WI38 (cell line): ENCODE measurements around the gene CEBPE.
"Not testable (repeated sequence)": the region's sequence is repeated elsewhere in the genome, so short reads cannot be mapped to it uniquely, and the experiment has no call there.

Experiments
- H3K4me3 ChIP-seq: 2 replicates; pipeline ENCODE4 v1.5.1; 2011; ENCODE audit warnings: low read depth, mild to moderate bottlenecking, control low read depth, low read length
- TF ChIP-seq, protein P1 (sequence below): IDR thresholded peaks from 2 replicates; pipeline ENCODE4 v1.5.1; 2012; ENCODE audit warnings: low read depth, mild to moderate bottlenecking, control low read depth, low read length

The CEBPE gene

DNA sequence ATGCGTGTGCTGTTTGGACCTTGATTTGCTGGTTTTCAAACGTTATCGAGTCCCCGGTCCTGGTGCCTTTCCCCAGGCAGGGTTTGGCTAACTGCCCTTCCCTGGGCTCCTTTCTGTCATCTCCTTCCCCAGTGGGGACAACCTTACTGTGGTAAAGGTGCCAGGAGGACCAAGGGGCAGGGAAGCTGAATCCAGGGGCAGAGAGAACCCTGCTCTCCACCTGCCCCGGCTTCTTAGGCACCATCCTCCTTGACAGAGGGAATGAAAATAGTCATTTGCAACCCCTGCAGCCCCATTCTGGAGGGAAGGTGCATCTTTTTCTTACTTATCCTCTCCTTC lies 5.0 kb downstream of the CEBPE start:
- TF ChIP-seq, protein P1, sequence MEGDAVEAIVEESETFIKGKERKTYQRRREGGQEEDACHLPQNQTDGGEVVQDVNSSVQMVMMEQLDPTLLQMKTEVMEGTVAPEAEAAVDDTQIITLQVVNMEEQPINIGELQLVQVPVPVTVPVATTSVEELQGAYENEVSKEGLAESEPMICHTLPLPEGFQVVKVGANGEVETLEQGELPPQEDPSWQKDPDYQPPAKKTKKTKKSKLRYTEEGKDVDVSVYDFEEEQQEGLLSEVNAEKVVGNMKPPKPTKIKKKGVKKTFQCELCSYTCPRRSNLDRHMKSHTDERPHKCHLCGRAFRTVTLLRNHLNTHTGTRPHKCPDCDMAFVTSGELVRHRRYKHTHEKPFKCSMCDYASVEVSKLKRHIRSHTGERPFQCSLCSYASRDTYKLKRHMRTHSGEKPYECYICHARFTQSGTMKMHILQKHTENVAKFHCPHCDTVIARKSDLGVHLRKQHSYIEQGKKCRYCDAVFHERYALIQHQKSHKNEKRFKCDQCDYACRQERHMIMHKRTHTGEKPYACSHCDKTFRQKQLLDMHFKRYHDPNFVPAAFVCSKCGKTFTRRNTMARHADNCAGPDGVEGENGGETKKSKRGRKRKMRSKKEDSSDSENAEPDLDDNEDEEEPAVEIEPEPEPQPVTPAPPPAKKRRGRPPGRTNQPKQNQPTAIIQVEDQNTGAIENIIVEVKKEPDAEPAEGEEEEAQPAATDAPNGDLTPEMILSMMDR = no peak
- no peak overlapping the region for H3K4me3 ChIP-seq

DNA sequence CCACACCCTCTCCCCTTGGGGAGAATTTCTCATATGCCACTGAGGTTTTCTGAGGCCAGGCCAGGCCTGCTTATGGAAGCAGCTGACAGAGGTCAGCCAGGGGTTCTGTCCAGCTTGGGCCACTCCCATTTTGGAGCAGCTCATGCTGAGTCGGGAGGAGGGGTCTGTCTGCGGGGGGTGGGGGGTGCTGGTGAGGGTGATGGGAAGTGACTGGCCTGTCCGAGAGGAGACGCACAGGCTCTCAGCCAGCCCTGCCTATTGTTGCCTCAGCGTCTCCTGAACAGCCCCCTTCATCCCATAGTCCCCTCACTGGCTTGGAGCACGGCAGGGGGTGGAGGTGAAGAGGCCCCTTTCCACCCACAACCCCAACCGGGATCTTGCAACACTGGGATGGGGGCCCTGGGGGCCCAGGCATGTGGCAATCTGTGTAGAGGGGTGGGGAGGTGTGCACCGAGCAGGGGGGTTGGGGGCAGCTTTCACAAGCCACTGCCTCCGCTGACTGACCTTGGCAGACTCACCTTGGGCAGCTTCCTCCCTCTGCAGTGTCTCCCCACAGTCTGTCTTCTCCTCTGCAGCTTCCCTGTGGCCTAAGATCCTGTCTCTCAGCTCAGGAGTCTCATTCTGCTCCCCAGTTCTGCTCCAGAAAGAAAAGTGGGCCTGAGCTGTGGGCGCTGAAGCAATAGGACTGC lies 5.5 kb downstream of the CEBPE start:
- TF ChIP-seq, protein P1 = no peak
- no peak overlapping the region for H3K4me3 ChIP-seq

DNA sequence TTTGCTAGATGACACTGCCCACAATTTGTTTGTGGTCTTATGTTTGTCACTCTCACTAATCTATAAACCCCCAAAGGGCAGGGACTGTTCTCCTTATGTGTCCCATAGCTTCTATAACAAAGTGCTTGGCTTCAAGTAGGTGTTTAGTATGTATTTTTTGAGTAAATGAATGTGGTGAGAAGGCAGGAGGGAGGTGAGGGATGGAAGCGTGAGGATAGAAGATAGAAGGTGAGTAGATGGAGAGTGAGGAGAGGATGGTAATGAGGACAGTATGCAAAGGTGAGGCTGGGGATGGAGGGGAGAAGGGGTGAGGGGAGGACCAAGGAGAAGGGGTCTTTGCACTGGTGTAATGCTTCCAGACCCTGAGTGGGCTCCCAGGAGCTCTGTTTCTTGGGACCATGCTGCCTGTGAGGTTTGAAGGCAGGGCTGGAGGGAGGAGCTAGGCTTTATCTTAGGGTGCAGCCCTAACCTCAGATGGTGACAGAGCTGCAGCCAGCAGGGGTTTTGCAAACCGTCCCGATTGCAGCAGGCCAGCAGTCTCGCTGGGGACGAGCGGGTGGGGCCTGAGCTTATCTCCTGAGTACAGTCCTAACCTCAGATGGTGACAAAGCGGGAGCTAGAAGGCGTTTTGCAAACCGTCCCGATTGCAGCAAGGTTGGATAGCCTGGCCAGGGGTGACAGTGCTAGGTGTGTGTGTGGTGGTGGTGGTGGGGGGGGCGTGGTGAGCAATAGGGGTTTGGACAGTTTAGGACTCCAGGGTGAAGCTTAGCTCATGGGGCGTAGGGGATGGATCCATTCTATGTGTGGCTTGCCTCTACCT lies 6.5 kb downstream of the CEBPE start:
- TF ChIP-seq, protein P1 = no peak
- no peak overlapping the region for H3K4me3 ChIP-seq

DNA sequence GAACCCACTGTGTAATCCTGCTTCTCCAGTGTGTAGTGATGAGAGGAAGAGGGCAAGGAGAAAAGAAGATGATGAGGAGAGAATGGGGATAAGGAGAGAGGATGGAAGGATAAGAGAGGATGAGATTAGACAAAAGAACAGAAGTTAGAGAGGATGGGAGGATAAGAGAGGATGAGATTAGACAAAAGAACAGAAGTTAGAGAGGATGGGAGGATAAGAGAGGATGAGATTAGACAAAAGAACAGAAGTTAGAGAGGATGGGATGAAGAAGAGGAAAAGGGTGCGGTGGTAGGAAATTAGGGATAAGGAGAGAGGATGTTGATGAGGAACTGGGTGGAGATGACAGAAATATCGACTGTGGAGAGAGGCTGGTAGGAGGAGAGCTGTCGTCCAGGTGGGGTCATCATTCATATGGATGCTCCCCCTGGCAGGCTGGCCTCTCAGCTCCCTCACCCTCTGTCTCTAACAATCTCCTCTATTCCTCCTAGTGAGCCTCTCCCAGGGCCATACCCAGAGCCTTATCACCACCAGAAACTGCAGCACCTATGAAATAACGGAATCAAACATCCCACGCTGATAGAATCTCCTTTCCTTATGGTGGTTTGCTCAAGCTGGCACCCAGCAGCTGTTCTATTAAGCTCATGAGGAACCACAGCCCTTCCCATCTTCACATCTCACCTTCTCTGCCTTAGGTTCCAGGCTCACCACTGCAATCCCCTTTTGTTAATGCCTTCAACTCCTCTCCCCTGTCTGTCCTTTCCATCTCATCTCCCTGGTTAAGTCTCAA lies 8.3 kb downstream of the CEBPE start:
- TF ChIP-seq, protein P1 = no peak
- no peak overlapping the region for H3K4me3 ChIP-seq

DNA sequence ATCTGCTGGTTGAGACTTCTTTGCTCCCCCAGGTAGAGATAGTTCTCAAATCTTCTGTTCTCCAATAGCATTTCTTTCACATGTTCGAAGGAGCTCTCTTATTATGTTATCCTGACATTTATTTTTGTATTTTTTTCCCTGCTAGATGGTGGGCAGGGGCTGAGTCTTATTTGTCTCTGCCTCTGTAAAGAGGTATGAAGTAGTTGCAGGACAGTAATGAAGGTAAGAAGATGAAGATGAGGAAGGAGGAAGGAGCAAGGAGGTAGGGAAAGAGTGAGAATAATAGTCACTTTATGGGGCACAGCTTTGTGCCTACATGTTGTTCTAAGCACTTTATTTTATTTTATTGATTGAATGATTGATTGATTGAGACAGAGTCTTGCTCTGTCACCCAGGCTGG lies 9.3 kb downstream of the CEBPE start:
- H3K4me3 ChIP-seq = no peak overlapping the region
- TF ChIP-seq, protein P1 = no peak

DNA sequence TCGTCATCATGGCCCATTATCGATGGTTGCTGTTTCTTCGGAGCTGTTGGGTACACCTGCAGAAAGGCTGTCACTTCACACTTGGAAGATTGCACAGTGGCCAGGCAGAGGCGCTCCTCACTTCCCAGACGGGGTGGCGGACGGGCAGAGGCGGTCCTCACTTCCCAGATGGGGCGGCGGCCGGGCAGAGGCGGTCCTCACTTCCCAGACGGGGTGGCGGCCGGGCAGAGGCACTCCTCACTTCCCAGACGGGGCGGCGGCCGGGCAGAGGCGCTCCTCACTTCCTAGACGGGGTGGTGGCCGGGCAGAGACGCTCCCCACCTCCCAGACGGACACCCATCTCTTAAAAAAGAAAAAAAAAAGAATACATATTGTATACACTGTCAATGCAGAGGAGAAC lies 10.9 kb downstream of the CEBPE start:
- not testable (repeated sequence) for H3K4me3 ChIP-seq

DNA sequence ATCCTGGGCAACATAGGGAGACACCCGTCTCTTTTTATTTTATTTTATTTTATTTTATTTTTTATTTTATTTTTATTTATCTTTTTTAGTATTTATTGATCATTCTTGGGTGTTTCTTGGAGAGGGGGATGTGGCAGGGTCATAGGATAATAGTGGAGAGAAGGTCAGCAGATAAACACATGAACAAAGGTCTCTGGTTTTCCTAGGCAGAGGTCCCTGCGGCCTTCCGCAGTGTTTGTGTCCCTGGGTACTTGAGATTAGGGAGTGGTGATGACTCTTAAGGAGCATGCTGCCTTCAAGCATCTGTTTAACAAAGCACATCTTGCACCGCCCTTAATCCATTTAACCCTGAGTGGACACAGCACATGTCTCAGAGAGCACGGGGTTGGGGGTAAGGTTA lies 11.4 kb downstream of the CEBPE start:
- H3K4me3 ChIP-seq = not testable (repeated sequence)

DNA sequence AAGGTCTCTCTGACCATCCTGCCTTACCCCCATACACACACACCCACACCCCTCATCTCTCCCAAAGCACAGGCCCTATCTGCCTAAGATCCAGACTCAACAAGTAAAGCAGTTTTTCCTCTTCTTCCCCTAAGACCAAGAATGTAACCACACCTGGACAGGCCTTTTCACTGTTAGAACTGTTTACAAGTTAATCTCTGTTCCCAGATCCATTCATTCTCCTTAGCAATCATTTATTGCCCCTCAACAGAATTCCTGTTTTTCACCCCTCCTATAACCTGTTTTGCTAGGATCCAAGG lies 12.4 kb downstream of the CEBPE start:
- no peak overlapping the region for H3K4me3 ChIP-seq
- TF ChIP-seq, protein P1 = no peak
